Measurements from ENCODE around the gene EIF2A. TPM values are rescaled to one million over a fixed set of nuclear protein-coding genes. Genes with fewer than 3 reads are reported as not detected.
"Not testable (repeated sequence)": the region's sequence is repeated elsewhere in the genome, so short reads cannot be mapped to it uniquely, and the experiment has no call there.

The EIF2A gene
- total RNA-seq: 100 to 1,000 TPM in 3 of 4 donors, 10 to 100 TPM in 1; 98.4 to 178 (median 140) TPM

- Histone ChIP-seq H3K4me3 (peak within 1 kb of the TSS; percentile 90 to 92), H3K4me1 (peaks cover 9 to 52% (median 11%) of the 10 kb centered on the region in 3 donors), H3K27ac (peak within 1 kb of the TSS; percentile 93 to 100 (median 98)), H3K9me3 (no peaks in the 10 kb centered on the region), H3K36me3 (peaks cover 0 to 21% of the 10 kb centered on the region in 2 donors), H3K27me3 (no peaks in the 10 kb centered on the region)
- peak; percentile 98 for ATAC-seq
- WGBS, 2 donors (ENCODE audit: low coverage in 1 of 2): 0% methylated on average over 14 to 17 of the region's 86 CpGs
- TF ChIP-seq EP300 (IDR thresholded peaks at IDR 0.05) (no peak), POLR2A (IDR thresholded peaks at IDR 0.05) (peak; percentile 98), POLR2AphosphoS5 (IDR thresholded peaks at IDR 0.05) (peak; percentile 99)
- TF ChIP-seq, protein P1, sequence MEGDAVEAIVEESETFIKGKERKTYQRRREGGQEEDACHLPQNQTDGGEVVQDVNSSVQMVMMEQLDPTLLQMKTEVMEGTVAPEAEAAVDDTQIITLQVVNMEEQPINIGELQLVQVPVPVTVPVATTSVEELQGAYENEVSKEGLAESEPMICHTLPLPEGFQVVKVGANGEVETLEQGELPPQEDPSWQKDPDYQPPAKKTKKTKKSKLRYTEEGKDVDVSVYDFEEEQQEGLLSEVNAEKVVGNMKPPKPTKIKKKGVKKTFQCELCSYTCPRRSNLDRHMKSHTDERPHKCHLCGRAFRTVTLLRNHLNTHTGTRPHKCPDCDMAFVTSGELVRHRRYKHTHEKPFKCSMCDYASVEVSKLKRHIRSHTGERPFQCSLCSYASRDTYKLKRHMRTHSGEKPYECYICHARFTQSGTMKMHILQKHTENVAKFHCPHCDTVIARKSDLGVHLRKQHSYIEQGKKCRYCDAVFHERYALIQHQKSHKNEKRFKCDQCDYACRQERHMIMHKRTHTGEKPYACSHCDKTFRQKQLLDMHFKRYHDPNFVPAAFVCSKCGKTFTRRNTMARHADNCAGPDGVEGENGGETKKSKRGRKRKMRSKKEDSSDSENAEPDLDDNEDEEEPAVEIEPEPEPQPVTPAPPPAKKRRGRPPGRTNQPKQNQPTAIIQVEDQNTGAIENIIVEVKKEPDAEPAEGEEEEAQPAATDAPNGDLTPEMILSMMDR (IDR thresholded peaks at IDR 0.05): peak in 2 of 4 experiments; percentile 7 to 14
Measured at GRCh38 chr3:150546226-150547044, at the start of gene EIF2A, which contains the start of gene SERP1. Gene EIF2A, plus strand, starts transcription at chr3:150546787. Its CDS starts 16 bp downstream, at chr3:150546803. Gene SERP1, minus strand, starts transcription at chr3:150546496. Its CDS starts 361 bp downstream, at chr3:150546135.

DNA sequence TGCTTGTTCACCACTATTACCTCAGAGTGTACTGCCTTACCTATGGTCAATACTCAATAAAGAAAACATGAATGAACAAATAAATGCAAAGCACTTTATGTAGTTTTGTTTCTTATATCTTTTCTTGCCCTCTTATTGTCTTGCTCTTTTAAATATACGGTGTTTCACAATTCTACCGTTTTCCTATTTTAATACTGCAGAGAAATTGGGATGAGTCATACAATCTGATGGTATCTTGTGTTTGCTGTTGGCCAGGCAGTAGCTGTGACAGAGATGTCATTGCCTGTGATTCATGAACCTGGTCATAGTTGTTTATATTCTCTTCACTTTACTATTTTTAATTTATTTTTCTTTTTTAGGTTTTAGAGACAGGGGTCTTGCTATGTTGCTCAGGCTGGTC lies 48.6 kb upstream of the EIF2A start:
- H3K27ac ChIP-seq: no peak overlapping the region
- H3K36me3 ChIP-seq: no peaks in the 10 kb centered on the region
- no peaks in the 10 kb centered on the region for H3K27me3 ChIP-seq
- no peaks in the 10 kb centered on the region for H3K9me3 ChIP-seq
- TF ChIP-seq POLR2AphosphoS5 (IDR thresholded peaks at IDR 0.05) (no peak), POLR2A (IDR thresholded peaks at IDR 0.05) (no peak), EP300 (IDR thresholded peaks at IDR 0.05) (no peak)
- TF ChIP-seq, protein P1 (IDR thresholded peaks at IDR 0.05): no peak
- no peaks in the 10 kb centered on the region for H3K4me1 ChIP-seq
- no peak overlapping the region for H3K4me3 ChIP-seq
- no peak for ATAC-seq
- 63 to 67% methylated on average over 2 of the region's 2 CpGs for WGBS, 2 donors (ENCODE audit: low coverage in 1 of 2)

DNA sequence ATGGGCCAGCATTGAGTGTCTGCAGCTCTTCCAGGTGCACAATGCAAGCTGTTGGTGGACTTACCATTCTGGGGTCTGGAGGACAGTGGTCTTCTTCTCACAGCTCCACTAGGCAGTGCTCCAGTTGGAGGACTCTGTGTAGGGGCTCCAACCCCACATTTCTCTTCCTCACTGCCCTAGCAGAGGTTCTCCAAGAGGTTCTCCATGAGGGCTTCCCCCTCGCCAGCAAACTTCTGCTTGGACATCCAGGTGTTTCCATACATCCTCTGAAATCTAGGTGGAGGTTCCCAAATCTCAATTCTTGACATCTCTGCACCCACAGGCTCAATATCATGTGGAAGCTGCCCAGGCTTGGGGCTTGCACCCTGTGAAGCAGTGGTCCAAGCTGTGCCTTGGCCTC lies 45.6 kb upstream of the EIF2A start:
- H3K27ac ChIP-seq, H3K4me1 ChIP-seq, H3K9me3 ChIP-seq, H3K27me3 ChIP-seq, ATAC-seq, H3K4me3 ChIP-seq, H3K36me3 ChIP-seq: not testable (repeated sequence)
- 100% methylated on average over 1 of the region's 1 CpG; no CpG with 5 or more reads in 1 of the 2 donors for WGBS, 2 donors (ENCODE audit: low coverage in 1 of 2)

GRCh38 chr3:150503402-150504099 lies 43.0 kb upstream of the EIF2A start:
- 83% methylated on average over 1 of the region's 5 CpGs; no CpG with 5 or more reads in 1 of the 2 donors for whole genome bisulfite sequencing, 2 donors (ENCODE audit: low coverage in 1 of 2)
- no peaks in the 10 kb centered on the region for H3K4me1 ChIP-seq
- TF ChIP-seq POLR2AphosphoS5 (IDR thresholded peaks at IDR 0.05) (no peak), POLR2A (IDR thresholded peaks at IDR 0.05) (no peak), EP300 (IDR thresholded peaks at IDR 0.05) (no peak)
- TF ChIP-seq, protein P1 (IDR thresholded peaks at IDR 0.05): no peak
- ATAC-seq: no peak
- no peak overlapping the region for H3K4me3 ChIP-seq
- H3K27me3 ChIP-seq: no peaks in the 10 kb centered on the region
- no peak overlapping the region for H3K27ac ChIP-seq
- no peaks in the 10 kb centered on the region for H3K36me3 ChIP-seq
- H3K9me3 ChIP-seq: no peaks in the 10 kb centered on the region

- no peak for ATAC-seq
- no peaks in the 10 kb centered on the region for H3K36me3 ChIP-seq
- H3K4me1 ChIP-seq: no peaks in the 10 kb centered on the region
- TF ChIP-seq EP300 (IDR thresholded peaks at IDR 0.05) (no peak), POLR2A (IDR thresholded peaks at IDR 0.05) (no peak), POLR2AphosphoS5 (IDR thresholded peaks at IDR 0.05) (no peak)
- TF ChIP-seq, protein P1 (IDR thresholded peaks at IDR 0.05): no peak
- H3K4me3 ChIP-seq: no peak overlapping the region
- no peak overlapping the region for H3K27ac ChIP-seq
- WGBS, 2 donors (ENCODE audit: low coverage in 1 of 2): no CpG with 5 or more reads among the region's 3 CpGs
- no peaks in the 10 kb centered on the region for H3K27me3 ChIP-seq
- H3K9me3 ChIP-seq: no peaks in the 10 kb centered on the region
Measured at GRCh38 chr3:150504483-150504882, 42.1 kb upstream of the EIF2A start.

Measured in gastroesophageal sphincter (tissue), 4 donors.